ENCODE results near the gene TEX13D. TPM values are rescaled to one million over a fixed set of nuclear protein-coding genes. Genes with fewer than 3 reads are reported as not detected.

Gene TEX13D
- total and polyA plus RNA-seq, 2 experiments from 2014 or later = not detected

- Histone ChIP-seq H3K4me3 (no peak overlapping the region), H3K4me1 (ENCODE audit: insufficient read depth) (no peaks in the 10 kb centered on the region), H3K9me2 (ENCODE audit: insufficient read depth) (no peaks in the 10 kb centered on the region), H2AFZ (no peak overlapping the region), H3K27me3 (ENCODE audit: insufficient read depth) (no peaks in the 10 kb centered on the region), H3K4me2 (no peak overlapping the region), H3K79me2 (replicated peaks; ENCODE audit: insufficient read depth) (no peaks in the 10 kb centered on the region), H3K36me3 (ENCODE audit: insufficient read depth) (no peaks in the 10 kb centered on the region), H4K20me1 (replicated peaks; ENCODE audit: insufficient read depth) (no peaks in the 10 kb centered on the region), H3F3A (replicated peaks; ENCODE audit: low read depth) (no peaks in the 10 kb centered on the region), H3K27ac (ENCODE audit: low read depth) (no peak overlapping the region)
- ATAC-seq (no peak), DNase-seq (ENCODE audit: low spot score) (no peak)
- H3K9me3 Mint-ChIP-seq = no peaks in the 10 kb centered on the region
- H3K27me3 Mint-ChIP-seq (ENCODE audit: insufficient read depth, low read depth, poor library complexity) = no peaks in the 10 kb centered on the region
- H3K27ac Mint-ChIP-seq = no peak overlapping the region
- no peak for TF ChIP-seq CTCF (conservative IDR thresholded peaks at IDR 0.05; ENCODE audit: low read depth in 2 of 2)
- no peak for TF ChIP-seq STAT1 (IDR thresholded peaks at IDR 0.05; ENCODE audit: unreplicated experiment)
- TF ChIP-seq POLR2AphosphoS5 (IDR thresholded peaks at IDR 0.05; ENCODE audit: low read depth) = no peak
- TF ChIP-seq JUNB (IDR thresholded peaks at IDR 0.05; ENCODE audit: unreplicated experiment) = no peak
- no peak for TF ChIP-seq EZH2 (IDR thresholded peaks at IDR 0.05; ENCODE audit: low read depth, unreplicated experiment)
- no peak for TF ChIP-seq ZNF114 (CRISPR knock-in tag; IDR thresholded peaks at IDR 0.05)
- TF ChIP-seq CREB1 (CRISPR knock-in tag; IDR thresholded peaks at IDR 0.05; ENCODE audit: low read depth) = no peak
- TF ChIP-seq ZNF331 (CRISPR knock-in tag; IDR thresholded peaks at IDR 0.05; ENCODE audit: low read depth) = no peak
- TF ChIP-seq ZNF462 (CRISPR knock-in tag; IDR thresholded peaks at IDR 0.05) = no peak
- TF ChIP-seq ETS1 (IDR thresholded peaks at IDR 0.05) = no peak
- TF ChIP-seq REST (IDR thresholded peaks at IDR 0.05; ENCODE audit: unreplicated experiment) = no peak
- no peak for TF ChIP-seq EZH2phosphoT487 (IDR thresholded peaks at IDR 0.05; ENCODE audit: unreplicated experiment)
- TF ChIP-seq NANOG (IDR thresholded peaks at IDR 0.05; ENCODE audit: borderline replicate concordance) = no peak
- H3K4me3 Mint-ChIP-seq = no peak overlapping the region
- no peaks in the 10 kb centered on the region for H3K36me3 Mint-ChIP-seq (ENCODE audit: low read depth)
- H3K4me1 Mint-ChIP-seq = peaks cover 7% of the 10 kb centered on the region; the same call in 2 of the 3 replicates
Observed at GRCh38 chrX:124348885-124349453, 16.5 kb downstream of the TEX13D start.
